MG63 (cell line): ENCODE results near the gene KIAA1328. TPM values are rescaled to one million over a fixed set of nuclear protein-coding genes. Genes with fewer than 3 reads are reported as not detected.

Experiments used
- DNase-seq: peaks from one replicate; pipeline ENCODE4 v3.0.0-alpha.2; 2020
- H3K27me3 ChIP-seq: fragments of 250-450 bp; sonication (Bioruptor Pico); 2 replicates; pipeline ENCODE4 v1.5.1; 2020; ENCODE audit warnings: mild to moderate bottlenecking, moderate library complexity
- H3K36me3 ChIP-seq: fragments of 250-450 bp; sonication (Bioruptor Pico); 2 replicates; pipeline ENCODE4 v1.5.1; 2020; ENCODE audit warnings: mild to moderate bottlenecking, moderate library complexity
- H3K4me3 ChIP-seq: fragments of 250-450 bp; sonication (Bioruptor Pico); 2 replicates; pipeline ENCODE4 v1.5.1; 2020; ENCODE audit warnings: mild to moderate bottlenecking, moderate library complexity
- H3K9me3 ChIP-seq: fragments of 250-450 bp; sonication (Bioruptor Pico); 2 replicates; pipeline ENCODE4 v1.5.1; 2020; ENCODE audit warnings: mild to moderate bottlenecking, moderate library complexity
- total RNA-seq: library from RNA; depleted of rRNA; stranded (reverse); fragments of >200 nt; shearing (Covaris generic); gene quantifications from 2 replicates; pipeline ENCODE4 v1.2.3, GENCODE V29; 2014; ENCODE audit warnings: low replicate concordance

The KIAA1328 gene
- total RNA-seq, 1 experiment from 2014 or later = 2.4 TPM

DNA sequence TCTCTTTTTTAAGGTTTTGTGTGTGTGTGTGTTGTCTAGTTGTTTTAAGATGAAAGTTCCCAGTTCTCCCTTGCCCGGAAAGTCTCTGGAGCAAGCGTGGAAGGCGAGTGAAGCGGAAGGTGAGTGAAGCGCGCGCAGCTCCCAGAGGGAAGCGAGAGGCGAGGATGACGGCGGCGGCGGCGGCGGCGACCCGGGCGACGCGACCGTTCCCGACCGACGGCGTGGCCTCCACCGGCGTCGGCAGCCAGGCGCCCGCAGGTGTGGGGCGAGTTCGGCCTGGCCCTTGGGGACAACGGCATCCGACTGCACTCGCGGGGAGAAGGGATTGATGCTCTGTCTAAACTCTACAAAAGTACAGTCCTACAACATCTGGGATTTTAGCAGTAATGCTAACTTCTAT is 414.8 kb downstream of the KIAA1328 start:
- Histone ChIP-seq H3K27me3 (no peaks in the 10 kb centered on the region), H3K4me3 (no peak overlapping the region), H3K9me3 (no peaks in the 10 kb centered on the region), H3K36me3 (no peaks in the 10 kb centered on the region)
- no peak for DNase-seq

DNA sequence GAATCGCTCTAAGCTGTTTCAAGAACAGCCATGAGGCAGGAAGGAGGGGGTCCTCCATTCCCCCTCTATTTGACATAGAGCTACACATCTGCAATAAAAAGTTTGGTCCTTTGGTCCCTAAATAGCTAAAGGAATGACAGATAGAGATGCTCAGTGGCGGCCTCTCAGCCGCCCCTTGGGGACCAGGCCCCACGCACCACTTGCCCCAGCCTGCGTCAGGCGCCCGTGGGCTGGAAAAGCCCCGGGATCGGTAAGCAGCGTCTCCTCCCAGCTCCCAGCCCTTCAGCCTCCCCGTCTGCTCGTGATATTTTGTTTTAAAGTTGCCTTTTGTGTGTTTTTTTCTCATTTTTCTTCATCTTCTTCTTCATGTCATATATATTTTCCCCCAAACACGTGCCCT is 415.7 kb downstream of the KIAA1328 start:
- Histone ChIP-seq H3K9me3 (no peaks in the 10 kb centered on the region), H3K27me3 (no peaks in the 10 kb centered on the region), H3K4me3 (no peak overlapping the region), H3K36me3 (no peaks in the 10 kb centered on the region)
- no peak for DNase-seq

DNA sequence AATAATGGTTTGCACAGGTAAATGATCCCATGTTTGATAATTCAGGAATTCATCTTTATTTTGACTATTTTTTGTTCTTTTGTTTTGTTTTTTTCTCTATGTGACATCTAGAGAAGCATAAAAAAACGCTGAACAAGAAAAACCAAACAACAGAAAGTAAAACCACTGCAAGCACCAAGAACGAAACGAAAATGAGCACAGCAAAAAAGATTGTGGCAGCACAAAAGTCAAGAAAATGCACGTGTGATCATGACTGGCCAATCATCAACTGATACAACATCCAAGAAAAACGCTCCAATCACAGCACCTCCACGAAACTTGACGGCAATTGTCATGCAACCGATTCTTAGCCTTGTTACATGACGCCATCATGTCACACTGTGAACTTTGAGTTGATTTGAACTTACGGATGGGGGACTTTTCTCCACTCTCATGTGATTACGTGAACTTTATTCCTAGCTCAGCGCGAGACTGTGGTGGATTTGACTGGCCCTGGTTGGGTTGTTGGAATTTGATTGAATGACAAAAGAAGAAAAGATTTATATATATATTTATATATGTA is 417.9 kb downstream of the KIAA1328 start:
- no peak for DNase-seq

DNA sequence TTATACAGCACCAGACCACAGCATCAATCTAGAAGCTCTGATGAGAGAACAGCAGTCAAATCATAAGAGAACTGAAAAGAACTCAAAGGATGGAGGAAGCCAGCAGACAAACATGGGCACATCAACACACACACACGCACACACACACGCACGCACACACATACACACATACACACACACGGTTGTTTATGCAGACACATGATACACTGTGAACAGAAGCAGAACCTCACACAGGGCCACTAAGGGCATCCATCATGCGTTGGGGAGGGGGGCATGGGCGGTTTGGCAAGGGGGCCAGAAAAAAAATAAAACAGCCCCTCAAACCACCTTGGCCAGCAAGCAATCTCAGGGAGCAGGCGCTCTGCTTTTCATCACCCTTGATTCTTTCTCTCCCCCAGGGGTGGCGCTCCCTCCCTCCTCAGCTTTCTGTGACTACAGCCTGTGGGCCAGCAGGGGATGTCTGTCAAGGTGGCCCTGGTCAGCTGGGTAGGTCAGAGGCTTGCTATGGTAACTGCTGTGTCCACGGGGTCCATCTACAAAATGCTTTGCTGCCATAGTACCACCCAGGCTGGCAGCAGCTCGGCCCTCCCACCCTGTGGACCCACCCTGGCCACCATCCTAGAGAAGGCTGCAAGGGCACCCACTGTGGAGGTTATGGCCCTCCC is 418.7 kb downstream of the KIAA1328 start:
- Histone ChIP-seq H3K36me3 (no peaks in the 10 kb centered on the region), H3K27me3 (no peaks in the 10 kb centered on the region), H3K9me3 (no peaks in the 10 kb centered on the region), H3K4me3 (no peak overlapping the region)
- no peak for DNase-seq

More for the DNA sequence above, 417.9 kb downstream of the KIAA1328 start:
- H3K4me3 ChIP-seq = no peak overlapping the region
- no peaks in the 10 kb centered on the region for H3K9me3 ChIP-seq
- H3K27me3 ChIP-seq = no peaks in the 10 kb centered on the region
- H3K36me3 ChIP-seq = no peaks in the 10 kb centered on the region

DNA sequence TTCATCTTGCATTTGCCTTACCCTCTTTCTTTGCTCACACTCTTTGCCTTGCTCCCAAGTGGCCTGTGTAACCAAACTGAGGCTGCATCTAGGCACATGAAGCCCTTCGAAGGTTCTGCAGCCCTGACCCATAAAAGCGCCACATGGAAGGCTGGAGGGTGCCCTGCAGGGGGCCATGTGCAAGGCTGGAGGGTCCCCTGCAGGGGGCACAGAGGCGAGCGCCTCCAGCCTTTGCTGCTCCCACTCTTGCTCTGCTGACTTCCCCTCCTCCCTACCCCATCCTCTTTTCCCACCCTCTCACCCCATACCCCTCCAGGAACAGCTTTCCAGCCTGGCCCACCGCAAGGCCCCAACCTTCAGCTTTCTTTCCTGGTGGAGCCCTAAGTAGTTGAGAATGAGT is 419.4 kb downstream of the KIAA1328 start:
- no peak for DNase-seq
- H3K4me3 ChIP-seq = no peak overlapping the region
- no peaks in the 10 kb centered on the region for H3K36me3 ChIP-seq
- H3K9me3 ChIP-seq = no peaks in the 10 kb centered on the region
- H3K27me3 ChIP-seq = no peaks in the 10 kb centered on the region

DNA sequence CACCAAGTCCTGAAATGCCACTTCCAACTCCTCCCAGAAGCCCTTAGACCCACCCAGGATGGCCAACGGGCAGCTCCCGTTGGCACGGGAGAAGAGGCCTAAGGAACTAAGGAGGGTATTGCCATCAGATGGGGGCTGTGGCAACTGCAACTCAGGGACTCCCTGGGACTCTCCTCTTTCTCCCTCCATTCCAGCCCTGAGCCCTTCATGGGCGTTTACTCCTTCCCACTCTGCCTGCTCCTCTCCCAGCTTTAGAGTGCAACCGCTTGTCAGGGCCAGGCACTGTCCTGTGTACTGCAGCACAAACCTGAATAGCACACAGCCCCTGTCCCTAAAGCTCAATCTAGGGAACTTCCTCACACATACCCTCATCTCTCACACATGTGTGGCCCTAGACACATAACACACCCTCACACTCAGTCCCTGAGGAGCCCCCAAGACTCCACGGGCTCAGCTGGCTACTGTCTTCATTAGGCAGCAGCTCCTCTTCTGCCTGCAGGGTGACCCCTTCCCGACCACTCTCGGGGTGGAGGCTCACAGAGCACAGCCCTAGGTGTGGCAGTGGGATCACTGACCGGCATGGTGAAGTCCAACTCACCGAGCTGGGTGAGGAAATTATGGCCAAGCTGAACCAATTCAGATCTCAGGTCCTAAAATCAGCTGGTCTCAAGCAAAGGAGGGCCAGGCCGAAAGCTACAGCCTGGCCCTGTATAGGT is 420.4 kb downstream of the KIAA1328 start:
- H3K27me3 ChIP-seq = no peaks in the 10 kb centered on the region
- no peak overlapping the region for H3K4me3 ChIP-seq
- no peak for DNase-seq
- no peaks in the 10 kb centered on the region for H3K9me3 ChIP-seq
- no peaks in the 10 kb centered on the region for H3K36me3 ChIP-seq

DNA sequence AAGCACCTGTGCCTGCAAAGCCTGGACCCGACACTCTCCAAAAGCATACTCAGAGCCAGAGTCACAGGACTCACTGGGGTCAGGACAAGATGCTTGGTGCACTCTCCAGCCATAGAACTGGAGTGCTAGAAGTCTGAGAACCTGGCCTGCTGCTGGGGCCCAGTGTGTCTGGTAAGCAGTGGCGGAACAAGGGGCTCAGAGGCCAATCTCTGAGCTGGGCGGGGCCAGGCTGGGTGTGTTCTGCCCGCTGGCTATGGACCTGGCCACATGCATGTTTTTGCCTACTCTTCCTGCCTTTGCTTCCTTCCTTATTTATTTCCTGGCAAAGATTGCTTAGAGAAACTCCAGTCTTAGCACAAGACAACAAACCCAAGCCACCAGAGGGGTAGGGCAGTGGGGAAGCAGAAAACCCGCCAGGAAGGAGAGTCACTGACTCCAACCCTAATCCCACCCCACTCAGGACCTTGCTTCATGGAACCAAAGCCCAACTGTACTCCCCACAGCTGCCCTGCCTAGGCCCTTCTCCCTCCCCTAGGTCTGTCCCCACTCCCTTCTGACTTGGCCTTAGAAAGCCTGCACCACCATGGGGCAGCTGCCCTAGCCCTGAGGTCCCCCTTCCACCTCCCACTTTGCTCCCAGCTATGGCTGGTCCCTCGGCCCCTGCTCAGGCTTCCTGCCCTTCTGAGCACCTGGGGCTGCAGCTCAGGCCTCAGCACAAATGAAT is 421.1 kb downstream of the KIAA1328 start:
- H3K4me3 ChIP-seq = no peak overlapping the region
- H3K27me3 ChIP-seq = no peaks in the 10 kb centered on the region
- DNase-seq = no peak
- no peaks in the 10 kb centered on the region for H3K9me3 ChIP-seq
- H3K36me3 ChIP-seq = no peaks in the 10 kb centered on the region

DNA sequence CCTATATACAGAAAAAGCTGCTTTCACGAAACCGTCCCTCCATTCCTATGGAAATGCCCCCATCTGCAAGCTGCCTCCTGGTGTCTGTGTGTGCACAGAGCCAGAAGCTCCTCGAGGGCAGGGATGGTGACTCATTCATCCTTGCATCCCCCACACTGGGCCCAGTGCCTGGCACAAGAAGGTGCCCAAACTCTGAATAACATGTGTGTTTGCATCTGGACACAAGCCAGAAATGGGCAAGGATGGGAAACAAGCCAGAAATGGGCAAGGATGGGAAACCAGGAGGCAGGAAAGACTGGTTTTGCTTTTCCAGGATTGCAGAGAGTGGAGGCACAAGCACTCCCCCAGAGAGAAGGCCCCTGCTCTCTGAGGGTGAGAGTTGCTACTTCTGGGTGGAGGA is 422.8 kb downstream of the KIAA1328 start:
- no peaks in the 10 kb centered on the region for H3K36me3 ChIP-seq
- H3K9me3 ChIP-seq = no peaks in the 10 kb centered on the region
- H3K27me3 ChIP-seq = no peaks in the 10 kb centered on the region
- no peak overlapping the region for H3K4me3 ChIP-seq
- peak; percentile 36 for DNase-seq

DNA sequence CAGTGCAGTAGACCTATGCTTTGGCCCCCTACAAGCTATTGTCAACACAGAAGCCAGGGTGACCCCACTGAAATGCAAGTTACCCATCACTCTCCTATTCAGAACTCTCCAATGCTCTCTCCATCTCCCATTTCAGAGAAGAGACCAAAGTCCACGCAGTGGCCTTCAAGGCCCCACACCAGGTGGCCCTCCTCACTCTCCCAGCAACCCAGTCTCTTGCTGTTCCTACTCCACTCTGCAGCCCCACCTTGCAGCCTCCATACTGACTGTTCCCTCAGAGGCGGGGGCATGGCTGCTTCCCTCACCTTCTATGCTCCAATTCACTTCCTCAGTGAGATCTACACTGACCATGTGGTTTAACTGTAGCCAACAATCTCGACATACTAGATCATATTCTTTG is 423.4 kb downstream of the KIAA1328 start:
- DNase-seq = no peak
- Histone ChIP-seq H3K9me3 (no peaks in the 10 kb centered on the region), H3K27me3 (no peaks in the 10 kb centered on the region), H3K4me3 (no peak overlapping the region), H3K36me3 (no peaks in the 10 kb centered on the region)

DNA sequence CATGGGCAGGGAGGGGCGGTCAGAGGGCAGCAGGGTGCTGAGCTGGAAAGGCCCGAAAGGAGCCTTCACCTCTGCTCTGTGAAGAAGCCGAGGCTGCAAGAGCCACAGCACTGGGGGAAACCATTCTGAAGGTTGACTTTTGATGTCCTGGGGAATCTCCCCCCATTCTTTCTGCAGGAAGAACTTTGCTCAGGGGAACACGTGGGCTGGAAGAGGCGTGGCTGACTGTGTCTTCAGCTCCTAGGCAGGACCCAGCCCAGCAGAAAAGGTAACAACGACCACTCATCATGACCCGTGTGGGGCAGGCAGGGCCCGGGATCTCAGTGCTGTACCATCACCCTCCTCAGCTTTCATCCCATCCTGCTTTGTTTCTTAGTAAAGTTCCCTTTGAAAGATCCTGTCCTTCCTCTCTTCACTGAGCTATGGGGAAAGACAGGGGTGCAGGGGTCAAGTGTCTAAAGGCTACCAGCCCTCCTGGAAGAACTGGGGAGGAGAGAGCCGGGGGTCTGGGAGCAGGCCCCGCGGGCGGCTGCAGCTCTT is 424.0 kb downstream of the KIAA1328 start:
- Histone ChIP-seq H3K27me3 (no peaks in the 10 kb centered on the region), H3K4me3 (no peak overlapping the region), H3K9me3 (no peaks in the 10 kb centered on the region), H3K36me3 (no peaks in the 10 kb centered on the region)
- no peak for DNase-seq

DNA sequence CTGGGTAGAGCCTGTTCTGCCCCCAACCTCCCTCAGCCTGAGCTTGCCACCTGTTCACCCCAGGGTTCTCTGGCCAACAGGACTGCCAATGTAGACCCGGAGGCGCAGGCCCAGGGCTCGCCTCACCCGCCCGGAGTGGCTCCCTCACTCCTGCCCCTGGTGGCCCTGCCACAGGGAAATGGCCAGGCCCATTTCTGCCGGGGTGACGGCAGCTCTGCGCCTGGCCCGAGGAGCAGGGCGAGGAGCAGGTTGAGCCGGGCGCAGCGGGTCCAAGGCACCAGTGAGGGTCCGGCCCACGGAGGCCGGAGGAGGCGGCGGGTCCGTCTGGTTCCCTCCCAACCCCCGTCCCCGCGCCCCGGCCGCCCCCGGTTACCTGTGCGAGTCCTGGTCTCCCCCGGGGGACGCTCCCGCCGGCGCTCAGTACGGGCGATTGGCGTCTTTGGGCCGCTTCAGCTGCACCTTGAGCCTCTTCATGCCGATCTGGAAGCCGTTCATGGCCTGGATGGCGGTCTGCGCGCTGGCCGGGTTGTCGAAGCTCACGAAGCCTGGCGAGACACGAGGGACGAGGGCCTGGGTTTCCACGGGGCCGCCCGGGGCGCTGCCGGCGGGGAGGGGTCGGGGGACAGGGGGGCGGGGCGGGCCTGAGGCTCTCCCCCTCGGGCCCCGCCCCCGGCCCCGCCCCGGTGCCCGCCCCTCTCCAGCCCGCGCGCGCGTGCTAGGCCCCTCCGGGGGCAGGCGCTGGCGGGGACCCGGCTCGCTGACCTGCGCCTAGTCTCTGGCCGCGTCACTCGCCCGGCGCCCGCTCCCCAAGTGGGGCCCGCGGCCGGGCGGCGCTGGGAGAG is 424.7 kb downstream of the KIAA1328 start:
- Histone ChIP-seq H3K36me3 (no peaks in the 10 kb centered on the region), H3K4me3 (no peak overlapping the region), H3K27me3 (no peaks in the 10 kb centered on the region), H3K9me3 (no peaks in the 10 kb centered on the region)
- DNase-seq = no peak

DNA sequence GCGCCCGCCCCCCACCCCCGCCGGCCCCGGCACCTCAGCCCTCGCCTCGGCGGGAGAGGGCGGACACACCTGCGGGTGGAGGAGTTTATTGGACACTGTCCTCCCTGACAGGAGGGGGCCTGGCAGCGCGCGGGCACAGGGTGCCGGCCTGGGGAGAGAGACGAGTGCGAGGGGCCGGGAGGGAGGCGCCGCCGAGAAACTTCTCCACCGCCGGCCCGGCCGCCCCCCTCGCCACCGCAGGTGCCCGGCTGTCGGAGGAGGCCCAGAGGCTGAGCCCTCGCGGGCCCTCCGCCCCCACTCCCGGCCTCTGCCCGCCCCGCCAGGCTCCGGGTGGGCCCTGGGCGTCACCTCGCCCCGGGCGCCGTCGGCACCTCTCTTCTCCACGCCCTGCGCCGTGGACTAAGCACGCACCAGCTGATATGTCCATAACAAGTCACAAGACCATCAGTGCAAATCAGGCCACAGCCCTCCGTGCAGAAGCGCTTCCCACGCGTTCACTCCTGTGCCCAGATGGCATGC is 425.4 kb downstream of the KIAA1328 start:
- DNase-seq = no peak
- Histone ChIP-seq H3K27me3 (no peaks in the 10 kb centered on the region), H3K9me3 (no peaks in the 10 kb centered on the region), H3K4me3 (no peak overlapping the region), H3K36me3 (no peaks in the 10 kb centered on the region)

DNA sequence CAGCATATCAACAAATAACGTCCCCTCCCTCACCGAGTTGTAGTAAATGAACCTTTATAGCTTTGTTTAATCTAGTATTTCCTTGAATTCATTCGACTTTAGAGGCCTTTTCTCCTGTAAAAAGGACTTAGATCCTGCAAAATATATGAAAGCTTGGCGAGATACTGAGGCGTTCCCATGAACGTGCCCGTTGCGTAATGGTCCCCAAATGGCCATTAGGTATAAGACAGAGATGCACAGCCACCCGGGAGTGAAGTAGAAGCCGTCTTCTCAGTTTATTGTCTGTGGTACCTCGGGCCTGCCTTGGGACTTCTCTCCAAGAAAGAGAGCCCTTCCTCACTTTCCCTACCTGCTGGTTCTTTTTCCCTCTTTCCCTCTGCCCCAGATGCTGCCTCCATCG is 426.0 kb downstream of the KIAA1328 start:
- Histone ChIP-seq H3K36me3 (no peaks in the 10 kb centered on the region), H3K4me3 (no peak overlapping the region), H3K9me3 (no peaks in the 10 kb centered on the region), H3K27me3 (no peaks in the 10 kb centered on the region)
- DNase-seq = no peak

DNA sequence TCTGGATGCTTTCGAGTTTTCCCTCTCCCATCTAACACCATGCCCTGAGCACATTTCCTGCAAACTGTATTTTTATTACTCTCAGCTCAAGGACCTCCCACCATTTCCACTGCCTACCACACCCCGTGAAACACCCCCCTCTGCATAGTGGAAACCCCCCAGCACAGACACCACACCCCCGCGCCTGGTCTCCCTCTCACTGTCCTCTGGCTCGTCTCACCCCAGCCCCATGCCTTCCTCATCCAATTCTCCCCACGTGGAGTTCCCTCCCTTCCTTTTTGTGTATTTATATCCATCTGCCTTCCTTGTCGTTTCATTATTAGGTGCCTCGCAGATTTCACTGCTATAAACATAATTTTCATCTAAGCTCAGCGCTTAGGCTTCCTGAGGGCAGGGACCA is 429.2 kb downstream of the KIAA1328 start:
- DNase-seq = no peak
- no peaks in the 10 kb centered on the region for H3K9me3 ChIP-seq

DNA sequence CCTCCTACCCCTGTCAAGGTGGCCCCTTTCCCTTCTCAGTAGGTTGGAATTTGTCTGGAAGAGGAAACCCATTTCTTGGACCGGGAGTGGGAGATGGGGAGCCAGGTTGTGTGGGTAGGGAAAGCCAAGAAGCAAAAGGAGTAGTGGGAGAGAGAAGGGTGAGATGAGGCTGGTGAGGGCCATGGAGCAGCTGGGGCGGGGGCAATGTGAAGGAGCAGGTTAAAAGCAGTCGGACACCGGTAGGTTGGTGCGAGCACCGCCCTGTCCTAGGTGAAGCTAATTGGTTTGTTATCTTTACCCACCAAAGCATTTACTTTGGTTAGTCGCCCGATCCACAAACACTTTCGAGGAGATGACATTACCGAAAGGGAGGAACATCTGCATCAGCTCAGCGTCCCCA is 429.9 kb downstream of the KIAA1328 start:
- Histone ChIP-seq H3K27me3 (no peaks in the 10 kb centered on the region), H3K36me3 (no peaks in the 10 kb centered on the region), H3K4me3 (no peak overlapping the region), H3K9me3 (no peaks in the 10 kb centered on the region)
- DNase-seq = no peak

More for the DNA sequence above, 429.2 kb downstream of the KIAA1328 start:
- no peaks in the 10 kb centered on the region for H3K27me3 ChIP-seq
- H3K4me3 ChIP-seq = no peak overlapping the region
- no peaks in the 10 kb centered on the region for H3K36me3 ChIP-seq

DNA sequence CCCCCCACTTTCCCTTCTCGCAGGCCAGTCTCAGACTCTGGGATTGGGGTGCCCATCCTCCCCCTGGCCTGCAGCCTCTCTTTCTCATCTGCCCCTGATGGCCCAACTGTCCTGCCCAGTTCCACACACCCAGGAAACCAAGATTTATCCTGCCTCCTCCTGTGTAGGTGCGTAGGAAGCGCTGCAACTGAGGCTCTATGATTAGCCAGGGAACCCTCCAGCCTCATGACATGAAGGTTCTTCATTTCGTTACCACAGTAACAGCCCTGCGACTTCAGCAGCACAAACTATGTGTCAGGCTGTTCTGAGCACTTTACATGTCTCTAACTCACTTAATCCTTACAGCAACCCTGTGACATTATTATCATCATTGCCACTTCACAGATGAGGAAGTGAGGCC is 430.8 kb downstream of the KIAA1328 start:
- no peaks in the 10 kb centered on the region for H3K27me3 ChIP-seq
- H3K9me3 ChIP-seq = no peaks in the 10 kb centered on the region
- no peaks in the 10 kb centered on the region for H3K36me3 ChIP-seq
- no peak for DNase-seq
- no peak overlapping the region for H3K4me3 ChIP-seq
